Right renal cortex interstitium (tissue), 3 donors: ENCODE measurements around the gene SYDE2. TPM values are rescaled to one million over a fixed set of nuclear protein-coding genes. Genes with fewer than 3 reads are reported as not detected.
"Not testable (repeated sequence)": the region's sequence is repeated elsewhere in the genome, so short reads cannot be mapped to it uniquely, and the experiment has no call there.

Source experiments
- DNase-seq, 3 donors: peaks; one replicate each; pipeline ENCODE4 v3.0.0-alpha.2; 2013; ENCODE audit warnings: low read depth in 3 of 3, low spot score in 2 of 3
- polyA plus RNA-seq, 3 donors: library from polyadenylated mRNA; unstranded; fragments of 120-200 nt; gene quantifications; one replicate each; pipeline ENCODE4 v1.2.1, GENCODE V29; 2013; ENCODE audit not compliant: insufficient read length in 3 of 3

Gene SYDE2
- 1 to 10 TPM; 9.2 to 9.7 (median 9.6) TPM for polyA plus RNA-seq

- DNase-seq: peak in 1 of 3 donors; percentile 29
Observed at GRCh38 chr1:85200463-85201339, at the start of gene SYDE2. Gene SYDE2, minus strand, starts transcription at chr1:85201016. Its CDS starts 20 bp downstream, at chr1:85200996.

GRCh38 chr1:85249042-85249441 lies 48.2 kb upstream of the SYDE2 start:
- DNase-seq: not testable (repeated sequence)

GRCh38 chr1:85245891-85246290 lies 45.1 kb upstream of the SYDE2 start:
- no peak for DNase-seq

GRCh38 chr1:85245456-85245855 lies 44.6 kb upstream of the SYDE2 start:
- no peak for DNase-seq

GRCh38 chr1:85244271-85245061 lies 43.6 kb upstream of the SYDE2 start:
- DNase-seq: no peak

- DNase-seq: no peak
Observed at GRCh38 chr1:85243372-85243771, 42.6 kb upstream of the SYDE2 start.

GRCh38 chr1:85240643-85241042 lies 39.8 kb upstream of the SYDE2 start:
- DNase-seq: no peak

GRCh38 chr1:85240174-85240601 lies 39.4 kb upstream of the SYDE2 start:
- DNase-seq: no peak

GRCh38 chr1:85237613-85238012 lies 36.8 kb upstream of the SYDE2 start:
- DNase-seq: no peak

- DNase-seq: no peak
Observed at GRCh38 chr1:85230305-85230977, 29.6 kb upstream of the SYDE2 start.

- no peak for DNase-seq
Observed at GRCh38 chr1:85229574-85230097, 28.8 kb upstream of the SYDE2 start.

- no peak for DNase-seq
Observed at GRCh38 chr1:85228972-85229371, 28.2 kb upstream of the SYDE2 start.

GRCh38 chr1:85225624-85226380 lies 25.0 kb upstream of the SYDE2 start:
- DNase-seq: no peak

GRCh38 chr1:85224734-85225623 lies 24.2 kb upstream of the SYDE2 start:
- peak in 1 of 3 donors; percentile 34 for DNase-seq

GRCh38 chr1:85224295-85224694 lies 23.5 kb upstream of the SYDE2 start:
- DNase-seq: no peak

GRCh38 chr1:85223334-85223733 lies 22.5 kb upstream of the SYDE2 start:
- no peak for DNase-seq

- no peak for DNase-seq
Observed at GRCh38 chr1:85220756-85221201, 20.0 kb upstream of the SYDE2 start.

GRCh38 chr1:85219853-85220610 lies 19.2 kb upstream of the SYDE2 start:
- DNase-seq: no peak
